GM06990 (cell line): ENCODE data around the gene LAMB1.

Experiments
- DNase-seq: peaks from one replicate; pipeline ENCODE4 v3.0.0-alpha.2; 2011; ENCODE audit not compliant: insufficient read length; ENCODE audit errors: extremely low read depth
- H3K27me3 ChIP-seq: replicated peaks from 2 replicates; pipeline ENCODE4 v1.6.0; 2011; ENCODE audit warnings: low read length; ENCODE audit not compliant: control insufficient read depth, insufficient read depth
- H3K36me3 ChIP-seq: 2 replicates; pipeline ENCODE4 v1.5.1; 2011; ENCODE audit warnings: low read length; ENCODE audit not compliant: control insufficient read depth, insufficient read depth
- H3K4me3 ChIP-seq: replicated peaks from 2 replicates; pipeline ENCODE4 v1.5.1; 2011; ENCODE audit warnings: low read depth, mild to moderate bottlenecking, control low read depth, low read length
- CTCF ChIP-seq: IDR thresholded peaks from 2 replicates; pipeline ENCODE4 v1.5.1; 2011; ENCODE audit warnings: low read length, control low read depth, mild to moderate bottlenecking, inconsistent platforms; ENCODE audit not compliant: insufficient read depth, poor library complexity, severe bottlenecking

Gene LAMB1

GRCh38 chr7:107951172-107951787, 51.7 kb downstream of the LAMB1 start:
- no peaks in the 10 kb centered on the region for H3K36me3 ChIP-seq
- no peaks in the 10 kb centered on the region; the same call in 1 of the 2 replicates for H3K27me3 ChIP-seq
- H3K4me3 ChIP-seq = no peak overlapping the region
- no peak for DNase-seq
- no peak for TF ChIP-seq CTCF

GRCh38 chr7:107949443-107949935, 53.5 kb downstream of the LAMB1 start:
- Histone ChIP-seq H3K36me3 (no peaks in the 10 kb centered on the region), H3K27me3 (no peaks in the 10 kb centered on the region; the same call in 1 of the 2 replicates), H3K4me3 (no peak overlapping the region)
- no peak for DNase-seq
- no peak for TF ChIP-seq CTCF

- no peak for DNase-seq
- no peak for TF ChIP-seq CTCF
- H3K27me3 ChIP-seq = no peaks in the 10 kb centered on the region; the same call in 1 of the 2 replicates
- no peaks in the 10 kb centered on the region for H3K36me3 ChIP-seq
- H3K4me3 ChIP-seq = no peak overlapping the region
These were observed 54.1 kb downstream of the LAMB1 start for GRCh38 chr7:107948645-107949442.

GRCh38 chr7:107946881-107947280, 56.1 kb downstream of the LAMB1 start:
- Histone ChIP-seq H3K4me3 (no peak overlapping the region), H3K27me3 (no peaks in the 10 kb centered on the region), H3K36me3 (no peaks in the 10 kb centered on the region)
- TF ChIP-seq CTCF = no peak
- DNase-seq = no peak

GRCh38 chr7:107946451-107946850, 56.5 kb downstream of the LAMB1 start:
- DNase-seq = no peak
- Histone ChIP-seq H3K36me3 (no peaks in the 10 kb centered on the region), H3K4me3 (no peak overlapping the region), H3K27me3 (no peaks in the 10 kb centered on the region)
- TF ChIP-seq CTCF = no peak
